A549 (cell line): ENCODE data around the gene ICOS. TPM values are rescaled to one million over a fixed set of nuclear protein-coding genes. Genes with fewer than 3 reads are reported as not detected.

Source experiments
- ATAC-seq, 2 experiments: fragments of 200-7000 bp in 1 of 2; fragments of >200 bp in 1 of 2; cut with Nextera tagmentation in 1 of 2; cut with Tn5 transposase in 1 of 2; 3 replicates each; pipeline versions ENCODE4 v1.8.0 to v1.9.1; 2018 to 2020; ENCODE audit warnings: mild to moderate bottlenecking in 1 of 2, moderate library complexity in 1 of 2
- CTCF ChIA-PET: fragments of 300-600 bp; sonication (Branson Sonifier 250); formaldehyde crosslinking; extraction: SDS; loops from one replicate; lab custom pipeline; 2021; ENCODE audit warnings: antibody characterized with exemption, inconsistent platforms; lab: Yijun Ruan, JAX
- POLR2A ChIA-PET: fragments of 350-600 bp; formaldehyde crosslinking; extraction: SDS; loops from one replicate; lab custom pipeline; 2021; ENCODE audit warnings: antibody characterized with exemption, inconsistent platforms; lab: Yijun Ruan, JAX
- DNase-seq, 2 experiments: peaks; one replicate each; pipeline versions ENCODE4 v3.0.0 to v3.0.0-alpha.2; 2011 to 2016; ENCODE audit warnings: low read depth in 1 of 2, low spot score in 1 of 2
- FAIRE-seq: peaks from 2 replicates; lab custom pipeline; 2011; peaks lifted over from hg19 to GRCh38; lab: Jason Lieb, UNC
- H3K27ac ChIP-seq, 2 experiments: fragments of >200 bp; sonication (Bioruptor Twin); formaldehyde crosslinking; 3 replicates each; pipeline ENCODE4 v1.5.1; 2016 to 2017
- H3K4me1 ChIP-seq: fragments of >200 bp; sonication (Bioruptor Twin); formaldehyde crosslinking; 3 replicates; pipeline ENCODE4 v1.6.1; 2016
- H3K4me2 ChIP-seq: fragments of >200 bp; sonication (Bioruptor Twin); formaldehyde crosslinking; 3 replicates; pipeline ENCODE4 v1.6.1; 2016
- H3K4me3 ChIP-seq: fragments of >200 bp; sonication (Bioruptor Twin); formaldehyde crosslinking; 3 replicates; pipeline ENCODE4 v1.5.1; 2016
- H3K9me3 ChIP-seq: fragments of >200 bp; sonication (Bioruptor Twin); formaldehyde crosslinking; 3 replicates; pipeline ENCODE4 v1.6.1; 2016
- CHD4 ChIP-seq: fragments of 200-600 bp; sonication (generic); IDR thresholded peaks from 2 replicates; pipeline ENCODE4 v1.6.1; 2016; ENCODE audit warnings: antibody characterized with exemption, mild to moderate bottlenecking, borderline replicate concordance
- EHF ChIP-seq: fragments of 250-450 bp; sonication (Bioruptor Pico); IDR thresholded peaks from 2 replicates; pipeline ENCODE4 v1.5.0; 2020; ENCODE audit warnings: mild to moderate bottlenecking
- EP300 ChIP-seq, 2 experiments: fragments of >200 bp; sonication (Bioruptor Twin); formaldehyde crosslinking; IDR thresholded peaks; 2 replicates in 1 of 2; 3 replicates in 1 of 2; pipeline ENCODE4 v1.6.1; 2016 to 2017
- FOSL2 ChIP-seq, 2 experiments: fragments of 450-650 bp in 1 of 2; fragments of >200 bp in 1 of 2; sonication (Bioruptor Twin) in 1 of 2; formaldehyde crosslinking; IDR thresholded peaks; 2 replicates each; pipeline versions ENCODE4 v1.5.0 to v1.6.1; 2016 to 2020; ENCODE audit warnings: mild to moderate bottlenecking in 1 of 2, moderate library complexity in 1 of 2
- GATA3 ChIP-seq: IDR thresholded peaks from 2 replicates; pipeline ENCODE4 v1.6.1; 2012; ENCODE audit warnings: borderline replicate concordance
- HDAC2 ChIP-seq: fragments of 200-600 bp; sonication (generic); IDR thresholded peaks from 2 replicates; pipeline ENCODE4 v1.6.1; 2016
- HOXB13 ChIP-seq: fragments of 250-450 bp; sonication (Bioruptor Pico); IDR thresholded peaks from 2 replicates; pipeline ENCODE4 v1.5.0; 2020; ENCODE audit warnings: low read depth, mild to moderate bottlenecking, moderate library complexity
- KDM5A ChIP-seq: fragments of 200-600 bp; sonication (generic); IDR thresholded peaks from 2 replicates; pipeline ENCODE4 v1.6.1; 2016; ENCODE audit warnings: antibody characterized with exemption, mild to moderate bottlenecking
- MYC ChIP-seq: IDR thresholded peaks from 2 replicates; pipeline ENCODE4 v1.6.1; 2012; ENCODE audit warnings: mild to moderate bottlenecking, inconsistent platforms, low read length, improper control_type of control experiment, borderline replicate concordance
- NFE2L2 ChIP-seq: fragments of 150-350 bp; conservative IDR thresholded peaks from 2 replicates; pipeline ENCODE4 v1.6.1; 2014; ENCODE audit warnings: low read length
- NPAS2 ChIP-seq: fragments of 250-450 bp; sonication (Bioruptor Pico); IDR thresholded peaks from 2 replicates; pipeline ENCODE4 v1.8.0; 2022; ENCODE audit warnings: mild to moderate bottlenecking, moderate library complexity, borderline replicate concordance
- NR3C1 ChIP-seq: fragments of >200 bp; sonication (Bioruptor Twin); formaldehyde crosslinking; IDR thresholded peaks from 3 replicates; pipeline ENCODE4 v1.6.1; 2017
- POLR2AphosphoS2 ChIP-seq: conservative IDR thresholded peaks from 2 replicates; pipeline ENCODE4 v1.6.1; 2012; ENCODE audit warnings: low read length, improper control_type of control experiment, inconsistent platforms
- RAD21 ChIP-seq, 2 experiments: fragments of >200 bp in 1 of 2; sonication (Bioruptor Twin) in 1 of 2; formaldehyde crosslinking in 1 of 2; IDR thresholded peaks in 1 of 2; conservative IDR thresholded peaks in 1 of 2; 2 replicates in 1 of 2; 3 replicates in 1 of 2; pipeline ENCODE4 v1.6.1; 2012 to 2018; ENCODE audit warnings: inconsistent platforms in 1 of 2
- RARB ChIP-seq: fragments of 250-450 bp; sonication (Bioruptor Pico); IDR thresholded peaks from 2 replicates; pipeline ENCODE4 v1.8.0; 2021; ENCODE audit warnings: mild to moderate bottlenecking, moderate library complexity
- SMC3 ChIP-seq: fragments of >200 bp; sonication (Bioruptor Twin); formaldehyde crosslinking; IDR thresholded peaks from 3 replicates; pipeline ENCODE4 v1.6.1; 2018; ENCODE audit warnings: inconsistent platforms
- TP53 ChIP-seq: fragments of 250-450 bp; sonication (Bioruptor Pico); IDR thresholded peaks from 2 replicates; pipeline ENCODE4 v1.5.0; 2021; ENCODE audit warnings: mild to moderate bottlenecking, moderate library complexity
- WGBS: methylation state at CpG from one replicate; pipeline ENCODE4 v1.1.6; 2017; ENCODE audit errors: missing lambda C conversion rate; 5-methylcytosine and 5-hydroxymethylcytosine counted together
- polyA plus RNA-seq, 4 experiments: library from polyadenylated mRNA; depleted of rRNA in 3 of 4; stranded (reverse); fragments of >200 nt; fragmentation: RNase III in 1 of 4; extraction: RNeasy Plus Mini Kit Qiagen cat#74134 plus additional on column Dnase treatment in 1 of 4; gene quantifications; 2 replicates in 3 of 4; 3 replicates in 1 of 4; pipeline ENCODE4 v1.2.3, GENCODE V29; 2011 to 2017
- TF ChIP-seq, protein P1 (sequence below): fragments of 250-450 bp; sonication (Bioruptor Pico); IDR thresholded peaks from 2 replicates; pipeline ENCODE4 v1.5.0; 2020; ENCODE audit warnings: low read depth, mild to moderate bottlenecking, moderate library complexity
- TF ChIP-seq, protein P2 (sequence below): fragments of >200 bp; sonication (Bioruptor Twin); formaldehyde crosslinking; IDR thresholded peaks from 3 replicates; pipeline ENCODE4 v1.6.1; 2016
- TF ChIP-seq, protein P3 (sequence below): fragments of >200 bp; sonication (Bioruptor Twin); formaldehyde crosslinking; IDR thresholded peaks from 2 replicates; pipeline ENCODE4 v1.6.1; 2016
- TF ChIP-seq, protein P4 (sequence below): fragments of 150-350 bp; IDR thresholded peaks from 2 replicates; pipeline ENCODE4 v1.6.1; 2014; ENCODE audit warnings: low read depth, mild to moderate bottlenecking, low read length
- TF ChIP-seq, protein P5 (sequence below): IDR thresholded peaks from 2 replicates; pipeline ENCODE4 v1.6.1; 2012
- TF ChIP-seq, protein P6 (sequence below): fragments of 250-450 bp; sonication (Bioruptor Pico); IDR thresholded peaks from 2 replicates; pipeline ENCODE4 v1.5.0; 2021; ENCODE audit warnings: mild to moderate bottlenecking, moderate library complexity, borderline replicate concordance
- TF ChIP-seq, protein P7 (sequence below): IDR thresholded peaks from 2 replicates; pipeline ENCODE4 v1.6.1; 2012

Gene ICOS
- polyA plus RNA-seq, 2 of the 4 experiments (the other 2 are of a cell fraction): not detected

DNA sequence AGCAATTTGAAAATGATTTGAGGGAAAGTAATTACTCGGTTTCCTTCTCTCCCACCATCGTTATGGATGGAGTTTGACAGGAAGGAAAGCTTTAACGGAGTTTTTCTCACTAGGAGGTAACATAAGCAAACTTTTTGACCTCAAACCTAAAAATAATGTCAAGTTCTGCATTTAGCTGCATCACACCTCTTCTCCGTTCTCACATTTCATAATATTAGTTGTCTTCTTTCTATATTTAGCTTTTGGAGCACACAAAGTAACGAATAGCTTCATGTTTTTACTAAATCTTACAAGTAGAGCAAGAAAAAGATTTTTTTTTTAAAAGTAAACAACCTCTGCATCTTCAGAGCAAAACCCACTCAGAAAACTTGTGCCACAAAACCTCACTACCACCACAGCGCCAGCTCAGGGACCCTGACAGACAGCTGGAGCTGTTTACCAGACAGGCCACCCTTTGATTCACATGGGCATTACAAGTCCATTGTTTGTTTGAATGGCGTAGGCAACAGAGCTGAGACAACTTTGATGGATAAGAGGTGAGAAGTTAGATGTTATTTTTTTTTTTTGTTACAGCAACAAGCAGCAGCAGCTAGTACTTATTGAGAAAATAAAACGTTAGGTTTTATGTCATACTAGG is 21.9 kb upstream of the ICOS start:
- FAIRE-seq (no peak), DNase-seq (no peak), ATAC-seq (no peak; a peak in 1 of 6 replicates)
- Histone ChIP-seq H3K4me2 (no peak overlapping the region), H3K4me1 (no peaks in the 10 kb centered on the region), H3K27ac (no peak overlapping the region), H3K4me3 (no peak overlapping the region), H3K9me3 (no peaks in the 10 kb centered on the region)
- CTCF ChIA-PET: no interaction called here
- POLR2A ChIA-PET: no interaction called here
- 50% methylated on average over 8 of the region's 8 CpGs for WGBS
- no peak for TF ChIP-seq HDAC2
- TF ChIP-seq, protein P1, sequence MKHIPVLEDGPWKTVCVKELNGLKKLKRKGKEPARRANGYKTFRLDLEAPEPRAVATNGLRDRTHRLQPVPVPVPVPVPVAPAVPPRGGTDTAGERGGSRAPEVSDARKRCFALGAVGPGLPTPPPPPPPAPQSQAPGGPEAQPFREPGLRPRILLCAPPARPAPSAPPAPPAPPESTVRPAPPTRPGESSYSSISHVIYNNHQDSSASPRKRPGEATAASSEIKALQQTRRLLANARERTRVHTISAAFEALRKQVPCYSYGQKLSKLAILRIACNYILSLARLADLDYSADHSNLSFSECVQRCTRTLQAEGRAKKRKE: no peak
- TF ChIP-seq HOXB13 (CRISPR knock-in tag): no peak
- no peak for TF ChIP-seq FOSL2 (IDR thresholded peaks at IDR 0.05)
- no peak for TF ChIP-seq FOSL2 (CRISPR knock-in tag; IDR thresholded peaks at IDR 0.05)
- TF ChIP-seq NR3C1: no peak
- no peak for TF ChIP-seq EP300 (IDR thresholded peaks at IDR 0.05)
- no peak for TF ChIP-seq EHF (CRISPR knock-in tag)
- TF ChIP-seq, protein P2, sequence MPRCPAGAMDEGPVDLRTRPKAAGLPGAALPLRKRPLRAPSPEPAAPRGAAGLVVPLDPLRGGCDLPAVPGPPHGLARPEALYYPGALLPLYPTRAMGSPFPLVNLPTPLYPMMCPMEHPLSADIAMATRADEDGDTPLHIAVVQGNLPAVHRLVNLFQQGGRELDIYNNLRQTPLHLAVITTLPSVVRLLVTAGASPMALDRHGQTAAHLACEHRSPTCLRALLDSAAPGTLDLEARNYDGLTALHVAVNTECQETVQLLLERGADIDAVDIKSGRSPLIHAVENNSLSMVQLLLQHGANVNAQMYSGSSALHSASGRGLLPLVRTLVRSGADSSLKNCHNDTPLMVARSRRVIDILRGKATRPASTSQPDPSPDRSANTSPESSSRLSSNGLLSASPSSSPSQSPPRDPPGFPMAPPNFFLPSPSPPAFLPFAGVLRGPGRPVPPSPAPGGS: no peak
- TF ChIP-seq, protein P3, sequence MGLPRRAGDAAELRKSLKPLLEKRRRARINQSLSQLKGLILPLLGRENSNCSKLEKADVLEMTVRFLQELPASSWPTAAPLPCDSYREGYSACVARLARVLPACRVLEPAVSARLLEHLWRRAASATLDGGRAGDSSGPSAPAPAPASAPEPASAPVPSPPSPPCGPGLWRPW: no peak
- TF ChIP-seq TP53 (CRISPR knock-in tag): no peak
- TF ChIP-seq, protein P4, sequence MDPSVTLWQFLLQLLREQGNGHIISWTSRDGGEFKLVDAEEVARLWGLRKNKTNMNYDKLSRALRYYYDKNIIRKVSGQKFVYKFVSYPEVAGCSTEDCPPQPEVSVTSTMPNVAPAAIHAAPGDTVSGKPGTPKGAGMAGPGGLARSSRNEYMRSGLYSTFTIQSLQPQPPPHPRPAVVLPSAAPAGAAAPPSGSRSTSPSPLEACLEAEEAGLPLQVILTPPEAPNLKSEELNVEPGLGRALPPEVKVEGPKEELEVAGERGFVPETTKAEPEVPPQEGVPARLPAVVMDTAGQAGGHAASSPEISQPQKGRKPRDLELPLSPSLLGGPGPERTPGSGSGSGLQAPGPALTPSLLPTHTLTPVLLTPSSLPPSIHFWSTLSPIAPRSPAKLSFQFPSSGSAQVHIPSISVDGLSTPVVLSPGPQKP: no peak
- TF ChIP-seq, protein P5, sequence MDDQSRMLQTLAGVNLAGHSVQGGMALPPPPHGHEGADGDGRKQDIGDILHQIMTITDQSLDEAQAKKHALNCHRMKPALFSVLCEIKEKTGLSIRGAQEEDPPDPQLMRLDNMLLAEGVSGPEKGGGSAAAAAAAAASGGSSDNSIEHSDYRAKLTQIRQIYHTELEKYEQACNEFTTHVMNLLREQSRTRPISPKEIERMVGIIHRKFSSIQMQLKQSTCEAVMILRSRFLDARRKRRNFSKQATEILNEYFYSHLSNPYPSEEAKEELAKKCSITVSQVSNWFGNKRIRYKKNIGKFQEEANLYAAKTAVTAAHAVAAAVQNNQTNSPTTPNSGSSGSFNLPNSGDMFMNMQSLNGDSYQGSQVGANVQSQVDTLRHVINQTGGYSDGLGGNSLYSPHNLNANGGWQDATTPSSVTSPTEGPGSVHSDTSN: no peak
- TF ChIP-seq MYC: no peak

DNA sequence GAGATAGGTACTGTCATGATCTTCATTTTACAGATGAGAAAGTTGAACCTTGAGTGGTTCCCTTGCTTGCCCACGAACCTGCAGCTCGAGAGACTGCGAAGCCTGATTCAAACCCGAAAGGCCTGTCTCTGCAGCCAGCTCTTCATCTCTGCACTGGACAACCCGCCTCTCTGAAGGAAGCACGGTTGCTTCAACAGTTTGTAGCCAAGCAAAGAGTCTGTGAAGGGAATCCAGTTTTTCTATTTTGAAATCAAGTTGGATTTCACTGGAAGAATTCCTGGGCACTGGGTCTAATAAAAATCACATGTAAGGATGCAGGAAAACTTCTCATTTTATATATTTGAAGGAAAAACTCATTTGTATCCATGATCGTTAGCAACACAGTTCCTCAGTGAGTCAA is 21.3 kb upstream of the ICOS start:
- ChIA-PET CTCF (no interaction called here), POLR2A (no interaction called here)
- FAIRE-seq: no peak
- no peak overlapping the region for H3K4me2 ChIP-seq
- no peaks in the 10 kb centered on the region for H3K4me1 ChIP-seq
- H3K9me3 ChIP-seq: no peaks in the 10 kb centered on the region
- DNase-seq: no peak
- 64% methylated on average over 7 of the region's 7 CpGs for WGBS
- no peak; a peak in 1 of 6 replicates for ATAC-seq
- no peak overlapping the region for H3K4me3 ChIP-seq
- no peak for TF ChIP-seq RARB (CRISPR knock-in tag)
- TF ChIP-seq MYC: no peak
- no peak for TF ChIP-seq CHD4
- no peak for TF ChIP-seq FOSL2 (IDR thresholded peaks at IDR 0.05)
- no peak for TF ChIP-seq FOSL2 (CRISPR knock-in tag; IDR thresholded peaks at IDR 0.05)
- TF ChIP-seq, protein P6, sequence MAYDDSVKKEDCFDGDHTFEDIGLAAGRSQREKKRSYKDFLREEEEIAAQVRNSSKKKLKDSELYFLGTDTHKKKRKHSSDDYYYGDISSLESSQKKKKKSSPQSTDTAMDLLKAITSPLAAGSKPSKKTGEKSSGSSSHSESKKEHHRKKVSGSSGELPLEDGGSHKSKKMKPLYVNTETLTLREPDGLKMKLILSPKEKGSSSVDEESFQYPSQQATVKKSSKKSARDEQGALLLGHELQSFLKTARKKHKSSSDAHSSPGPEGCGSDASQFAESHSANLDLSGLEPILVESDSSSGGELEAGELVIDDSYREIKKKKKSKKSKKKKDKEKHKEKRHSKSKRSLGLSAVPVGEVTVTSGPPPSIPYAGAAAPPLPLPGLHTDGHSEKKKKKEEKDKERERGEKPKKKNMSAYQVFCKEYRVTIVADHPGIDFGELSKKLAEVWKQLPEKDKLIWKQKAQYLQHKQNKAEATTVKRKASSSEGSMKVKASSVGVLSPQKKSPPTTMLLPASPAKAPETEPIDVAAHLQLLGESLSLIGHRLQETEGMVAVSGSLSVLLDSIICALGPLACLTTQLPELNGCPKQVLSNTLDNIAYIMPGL (CRISPR knock-in tag): no peak
- no peak for TF ChIP-seq GATA3
- TF ChIP-seq KDM5A: no peak
- TF ChIP-seq, protein P7, sequence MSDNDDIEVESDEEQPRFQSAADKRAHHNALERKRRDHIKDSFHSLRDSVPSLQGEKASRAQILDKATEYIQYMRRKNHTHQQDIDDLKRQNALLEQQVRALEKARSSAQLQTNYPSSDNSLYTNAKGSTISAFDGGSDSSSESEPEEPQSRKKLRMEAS: no peak
- no peak for TF ChIP-seq NFE2L2
- TF ChIP-seq POLR2AphosphoS2: no peak
- TF ChIP-seq EHF (CRISPR knock-in tag): no peak
- TF ChIP-seq SMC3: no peak
- TF ChIP-seq NPAS2 (CRISPR knock-in tag): no peak
- TF ChIP-seq RAD21 (conservative IDR thresholded peaks at IDR 0.05 in 1 of 2, IDR thresholded peaks at IDR 0.05 in 1 of 2): no peak
- H3K27ac ChIP-seq: no peak overlapping the region
